Hepatocyte (in vitro differentiated cells): ENCODE results near the gene ANO1.

Experiments used
- CTCF ChIP-seq: fragments of 200-600 bp; sonication (generic); IDR thresholded peaks from 2 replicates; pipeline ENCODE4 v1.5.1; 2016; ENCODE audit warnings: antibody characterized with exemption, mild to moderate bottlenecking; ENCODE audit not compliant: poor library complexity
- EZH2 ChIP-seq: fragments of 200-600 bp; sonication (generic); IDR thresholded peaks from 2 replicates; pipeline ENCODE4 v1.6.1; 2016; ENCODE audit warnings: antibody characterized with exemption, mild to moderate bottlenecking, borderline replicate concordance
- EZH2phosphoT487 ChIP-seq: fragments of 200-600 bp; sonication (generic); IDR thresholded peaks from one replicate; pipeline ENCODE4 v1.6.1; 2018; ENCODE audit warnings: antibody characterized with exemption, mild to moderate bottlenecking, low read depth, moderate library complexity; ENCODE audit not compliant: unreplicated experiment, severe bottlenecking

DNA sequence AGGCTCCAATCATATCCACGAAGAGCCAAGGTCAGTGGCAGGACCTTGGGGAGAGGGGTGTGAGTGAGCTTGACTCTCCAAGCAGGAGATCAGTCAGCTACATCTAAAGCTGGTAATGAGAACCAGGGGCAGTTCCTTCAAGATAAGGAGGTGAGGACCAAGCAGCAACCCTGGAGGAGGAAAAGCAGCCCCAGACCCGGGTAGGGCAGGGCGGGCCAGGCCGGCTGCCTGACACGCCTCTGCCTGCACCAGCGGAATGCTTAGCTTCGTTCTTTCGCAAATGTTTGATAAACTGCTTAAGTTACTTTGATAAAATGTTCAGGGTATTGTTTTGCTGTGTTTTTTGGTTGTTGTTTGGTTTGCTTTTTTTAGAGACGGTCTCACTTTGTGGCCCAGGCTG, 106.3 kb downstream of the ANO1 start:
- TF ChIP-seq CTCF (no peak), EZH2phosphoT487 (no peak), EZH2 (no peak)
